SK-N-SH (cell line): ENCODE results near the gene TRIM29.

ENCODE experiments used
- EP300 ChIP-seq, 2 experiments: IDR thresholded peaks; 2 replicates each; pipeline versions ENCODE4 v1.4.0 to v1.6.1; 2012; ENCODE audit warnings: borderline replicate concordance in 1 of 2, low read depth in 1 of 2, low read length in 1 of 2
- EZH2phosphoT487 ChIP-seq: fragments of 200-600 bp; sonication (generic); IDR thresholded peaks from 2 replicates; pipeline ENCODE4 v1.6.1; 2017; ENCODE audit warnings: low read depth, mixed run types, mild to moderate bottlenecking, antibody characterized with exemption, moderate library complexity, borderline replicate concordance
- FOXM1 ChIP-seq: IDR thresholded peaks from 2 replicates; pipeline ENCODE4 v1.4.0; 2012; ENCODE audit warnings: low read depth, mild to moderate bottlenecking
- JUND ChIP-seq: IDR thresholded peaks from 2 replicates; pipeline ENCODE4 v1.4.0; 2012
- MEF2A ChIP-seq: IDR thresholded peaks from 2 replicates; pipeline ENCODE4 v1.4.0; 2012; ENCODE audit warnings: low read depth, borderline replicate concordance
- POLR2AphosphoS5 ChIP-seq: IDR thresholded peaks from 2 replicates; pipeline ENCODE4 v1.6.1; 2012; ENCODE audit warnings: low read depth, low read length
- SIN3A ChIP-seq: IDR thresholded peaks from 2 replicates; pipeline ENCODE4 v1.6.1; 2012; ENCODE audit warnings: low read depth, mild to moderate bottlenecking, low read length, moderate library complexity, borderline replicate concordance
- SMC3 ChIP-seq: IDR thresholded peaks from 2 replicates; pipeline ENCODE4 v1.6.1; 2012; ENCODE audit warnings: low read depth, low read length, improper control_type of control experiment
- TAF1 ChIP-seq: IDR thresholded peaks from 2 replicates; pipeline ENCODE4 v1.6.1; 2012; ENCODE audit warnings: low read depth, mild to moderate bottlenecking, low read length, moderate library complexity, borderline replicate concordance
- YY1 ChIP-seq: IDR thresholded peaks from 2 replicates; pipeline ENCODE4 v1.4.0; 2012; ENCODE audit warnings: low read depth, mild to moderate bottlenecking
- TF ChIP-seq, protein P1 (sequence below): fragments of 200-600 bp; sonication (generic); IDR thresholded peaks from 2 replicates; pipeline ENCODE4 v1.6.1; 2017; ENCODE audit warnings: antibody characterized with exemption, mild to moderate bottlenecking, moderate library complexity
- TF ChIP-seq, protein P2 (sequence below): IDR thresholded peaks from 2 replicates; pipeline ENCODE4 v1.6.1; 2012; ENCODE audit warnings: mild to moderate bottlenecking, low read depth, low read length, moderate library complexity
- TF ChIP-seq, protein P3 (sequence below): IDR thresholded peaks from 2 replicates; pipeline ENCODE4 v1.4.0; 2012; ENCODE audit warnings: low read depth

DNA sequence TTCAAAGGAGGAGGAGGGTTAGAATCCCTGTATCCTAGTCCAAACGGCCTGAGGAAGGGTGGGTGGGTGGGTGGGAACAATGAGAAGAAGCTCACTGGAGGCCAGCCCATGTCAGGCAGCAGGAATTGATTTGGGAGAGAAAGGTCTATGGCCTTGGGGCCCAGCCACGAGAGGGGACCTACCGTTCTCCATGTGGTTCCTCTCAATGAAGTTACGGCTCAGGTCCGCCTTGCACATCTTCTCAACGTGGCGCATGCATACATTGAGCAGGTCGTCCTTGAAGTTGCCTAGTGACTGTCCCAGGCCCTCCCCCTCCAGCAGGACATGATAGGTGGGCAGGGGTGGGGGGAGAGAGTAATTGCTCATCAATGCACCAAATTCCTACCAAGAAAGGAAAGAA, 12.4 kb downstream of the TRIM29 start:
- TF ChIP-seq, protein P1, sequence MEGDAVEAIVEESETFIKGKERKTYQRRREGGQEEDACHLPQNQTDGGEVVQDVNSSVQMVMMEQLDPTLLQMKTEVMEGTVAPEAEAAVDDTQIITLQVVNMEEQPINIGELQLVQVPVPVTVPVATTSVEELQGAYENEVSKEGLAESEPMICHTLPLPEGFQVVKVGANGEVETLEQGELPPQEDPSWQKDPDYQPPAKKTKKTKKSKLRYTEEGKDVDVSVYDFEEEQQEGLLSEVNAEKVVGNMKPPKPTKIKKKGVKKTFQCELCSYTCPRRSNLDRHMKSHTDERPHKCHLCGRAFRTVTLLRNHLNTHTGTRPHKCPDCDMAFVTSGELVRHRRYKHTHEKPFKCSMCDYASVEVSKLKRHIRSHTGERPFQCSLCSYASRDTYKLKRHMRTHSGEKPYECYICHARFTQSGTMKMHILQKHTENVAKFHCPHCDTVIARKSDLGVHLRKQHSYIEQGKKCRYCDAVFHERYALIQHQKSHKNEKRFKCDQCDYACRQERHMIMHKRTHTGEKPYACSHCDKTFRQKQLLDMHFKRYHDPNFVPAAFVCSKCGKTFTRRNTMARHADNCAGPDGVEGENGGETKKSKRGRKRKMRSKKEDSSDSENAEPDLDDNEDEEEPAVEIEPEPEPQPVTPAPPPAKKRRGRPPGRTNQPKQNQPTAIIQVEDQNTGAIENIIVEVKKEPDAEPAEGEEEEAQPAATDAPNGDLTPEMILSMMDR, result no peak
- no peak for TF ChIP-seq EZH2phosphoT487
- TF ChIP-seq SMC3, result no peak
- TF ChIP-seq SIN3A, result no peak
- TF ChIP-seq MEF2A, result no peak
- TF ChIP-seq, protein P2, sequence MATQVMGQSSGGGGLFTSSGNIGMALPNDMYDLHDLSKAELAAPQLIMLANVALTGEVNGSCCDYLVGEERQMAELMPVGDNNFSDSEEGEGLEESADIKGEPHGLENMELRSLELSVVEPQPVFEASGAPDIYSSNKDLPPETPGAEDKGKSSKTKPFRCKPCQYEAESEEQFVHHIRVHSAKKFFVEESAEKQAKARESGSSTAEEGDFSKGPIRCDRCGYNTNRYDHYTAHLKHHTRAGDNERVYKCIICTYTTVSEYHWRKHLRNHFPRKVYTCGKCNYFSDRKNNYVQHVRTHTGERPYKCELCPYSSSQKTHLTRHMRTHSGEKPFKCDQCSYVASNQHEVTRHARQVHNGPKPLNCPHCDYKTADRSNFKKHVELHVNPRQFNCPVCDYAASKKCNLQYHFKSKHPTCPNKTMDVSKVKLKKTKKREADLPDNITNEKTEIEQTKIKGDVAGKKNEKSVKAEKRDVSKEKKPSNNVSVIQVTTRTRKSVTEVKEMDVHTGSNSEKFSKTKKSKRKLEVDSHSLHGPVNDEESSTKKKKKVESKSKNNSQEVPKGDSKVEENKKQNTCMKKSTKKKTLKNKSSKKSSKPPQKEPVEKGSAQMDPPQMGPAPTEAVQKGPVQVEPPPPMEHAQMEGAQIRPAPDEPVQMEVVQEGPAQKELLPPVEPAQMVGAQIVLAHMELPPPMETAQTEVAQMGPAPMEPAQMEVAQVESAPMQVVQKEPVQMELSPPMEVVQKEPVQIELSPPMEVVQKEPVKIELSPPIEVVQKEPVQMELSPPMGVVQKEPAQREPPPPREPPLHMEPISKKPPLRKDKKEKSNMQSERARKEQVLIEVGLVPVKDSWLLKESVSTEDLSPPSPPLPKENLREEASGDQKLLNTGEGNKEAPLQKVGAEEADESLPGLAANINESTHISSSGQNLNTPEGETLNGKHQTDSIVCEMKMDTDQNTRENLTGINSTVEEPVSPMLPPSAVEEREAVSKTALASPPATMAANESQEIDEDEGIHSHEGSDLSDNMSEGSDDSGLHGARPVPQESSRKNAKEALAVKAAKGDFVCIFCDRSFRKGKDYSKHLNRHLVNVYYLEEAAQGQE, result no peak
- TF ChIP-seq FOXM1, result no peak
- no peak for TF ChIP-seq YY1
- TF ChIP-seq, protein P3, sequence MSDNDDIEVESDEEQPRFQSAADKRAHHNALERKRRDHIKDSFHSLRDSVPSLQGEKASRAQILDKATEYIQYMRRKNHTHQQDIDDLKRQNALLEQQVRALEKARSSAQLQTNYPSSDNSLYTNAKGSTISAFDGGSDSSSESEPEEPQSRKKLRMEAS, result no peak
- no peak for TF ChIP-seq JUND
- TF ChIP-seq TAF1, result no peak
- TF ChIP-seq POLR2AphosphoS5, result no peak
- TF ChIP-seq EP300 (IDR thresholded peaks at IDR 0.05; ENCODE audit: borderline replicate concordance in 1 of 2, low read depth in 1 of 2, low read length in 1 of 2), result no peak
